ENCODE results near the gene PIK3CD.
"Not testable (repeated sequence)": the region's sequence is repeated elsewhere in the genome, so short reads cannot be mapped to it uniquely, and the experiment has no call there.

Gene PIK3CD

DNA sequence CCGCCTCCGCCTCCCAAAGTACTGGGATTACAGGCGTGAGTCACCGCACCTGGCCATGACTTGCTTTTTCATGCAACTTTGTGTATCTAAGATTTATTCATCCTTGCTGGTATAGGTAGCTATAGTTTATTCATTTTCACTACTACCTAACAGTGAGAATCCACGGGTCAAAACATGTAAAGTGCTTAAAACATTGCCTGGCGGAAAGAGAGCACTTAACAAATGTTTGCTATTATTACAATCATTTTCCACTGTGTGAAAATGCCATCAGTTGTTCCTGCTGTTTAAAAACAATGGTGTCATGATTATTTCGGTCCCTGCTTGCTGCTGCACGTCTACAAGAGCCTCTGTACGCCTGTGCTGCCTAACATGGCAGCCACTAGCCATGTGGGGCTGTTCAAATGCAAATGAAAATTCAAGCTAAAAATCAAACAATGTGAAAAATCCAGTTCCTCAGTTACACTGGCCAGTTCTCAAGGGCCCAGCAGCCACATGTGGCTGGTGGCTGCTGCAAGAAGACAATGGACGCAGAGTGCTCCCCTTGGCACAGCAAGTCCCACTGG is 107.1 kb downstream of the PIK3CD start:
- DNase-seq (ENCODE audit: extremely low read depth, low read depth) = no peak
- TF ChIP-seq, protein P1, sequence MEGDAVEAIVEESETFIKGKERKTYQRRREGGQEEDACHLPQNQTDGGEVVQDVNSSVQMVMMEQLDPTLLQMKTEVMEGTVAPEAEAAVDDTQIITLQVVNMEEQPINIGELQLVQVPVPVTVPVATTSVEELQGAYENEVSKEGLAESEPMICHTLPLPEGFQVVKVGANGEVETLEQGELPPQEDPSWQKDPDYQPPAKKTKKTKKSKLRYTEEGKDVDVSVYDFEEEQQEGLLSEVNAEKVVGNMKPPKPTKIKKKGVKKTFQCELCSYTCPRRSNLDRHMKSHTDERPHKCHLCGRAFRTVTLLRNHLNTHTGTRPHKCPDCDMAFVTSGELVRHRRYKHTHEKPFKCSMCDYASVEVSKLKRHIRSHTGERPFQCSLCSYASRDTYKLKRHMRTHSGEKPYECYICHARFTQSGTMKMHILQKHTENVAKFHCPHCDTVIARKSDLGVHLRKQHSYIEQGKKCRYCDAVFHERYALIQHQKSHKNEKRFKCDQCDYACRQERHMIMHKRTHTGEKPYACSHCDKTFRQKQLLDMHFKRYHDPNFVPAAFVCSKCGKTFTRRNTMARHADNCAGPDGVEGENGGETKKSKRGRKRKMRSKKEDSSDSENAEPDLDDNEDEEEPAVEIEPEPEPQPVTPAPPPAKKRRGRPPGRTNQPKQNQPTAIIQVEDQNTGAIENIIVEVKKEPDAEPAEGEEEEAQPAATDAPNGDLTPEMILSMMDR (IDR thresholded peaks at IDR 0.05; ENCODE audit: low read depth, low read length, missing control alignments) = no peak
- no peak overlapping the region for H3K4me3 ChIP-seq (replicated peaks; ENCODE audit: low read depth, low read length)

DNA sequence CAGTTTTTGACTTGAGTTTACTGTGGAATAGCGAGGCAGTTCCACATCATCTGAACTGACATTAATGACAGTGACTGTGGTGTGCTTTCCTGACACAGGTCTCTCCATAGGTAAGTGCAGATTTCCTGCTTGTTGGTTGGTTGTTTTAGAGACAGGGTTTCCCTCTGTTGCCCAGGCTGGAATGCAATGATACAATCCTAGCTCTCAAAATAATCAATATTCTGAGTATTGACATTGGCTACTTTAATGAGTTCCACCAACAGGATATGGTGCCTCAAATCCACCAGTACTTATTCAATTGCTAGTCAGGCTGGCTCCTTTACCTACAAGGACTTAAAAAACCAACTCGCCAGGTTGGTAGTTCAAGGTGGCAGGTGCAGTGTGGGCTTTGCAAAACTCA is 108.4 kb downstream of the PIK3CD start:
- DNase-seq (ENCODE audit: extremely low read depth, low read depth) = no peak
- no peak overlapping the region for H3K4me3 ChIP-seq (replicated peaks; ENCODE audit: low read depth, low read length)
- TF ChIP-seq, protein P1 (IDR thresholded peaks at IDR 0.05; ENCODE audit: low read depth, low read length, missing control alignments) = no peak

DNA sequence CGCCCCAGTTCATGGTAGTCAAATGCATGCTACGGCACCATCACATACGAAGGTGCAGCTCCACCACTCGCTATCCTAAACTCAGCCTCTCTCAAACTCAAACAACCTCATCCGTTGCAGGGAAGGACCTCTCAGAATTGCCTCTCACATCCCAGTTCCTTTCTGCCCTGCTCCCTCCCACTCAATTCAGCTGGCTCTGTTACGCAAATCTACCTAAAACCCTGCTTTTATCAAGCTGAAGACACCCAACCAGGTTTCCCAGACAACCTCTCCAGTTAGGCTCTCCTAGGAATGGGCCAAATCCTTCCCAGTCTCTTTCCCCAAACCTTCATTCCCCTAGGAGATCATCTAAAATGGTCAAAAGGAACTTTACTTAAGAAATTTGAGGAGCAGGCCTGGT is 109.3 kb downstream of the PIK3CD start:
- no peak overlapping the region for H3K4me3 ChIP-seq (replicated peaks; ENCODE audit: low read depth, low read length)
- TF ChIP-seq, protein P1 (IDR thresholded peaks at IDR 0.05; ENCODE audit: low read depth, low read length, missing control alignments) = no peak
- no peak for DNase-seq (ENCODE audit: extremely low read depth, low read depth)

DNA sequence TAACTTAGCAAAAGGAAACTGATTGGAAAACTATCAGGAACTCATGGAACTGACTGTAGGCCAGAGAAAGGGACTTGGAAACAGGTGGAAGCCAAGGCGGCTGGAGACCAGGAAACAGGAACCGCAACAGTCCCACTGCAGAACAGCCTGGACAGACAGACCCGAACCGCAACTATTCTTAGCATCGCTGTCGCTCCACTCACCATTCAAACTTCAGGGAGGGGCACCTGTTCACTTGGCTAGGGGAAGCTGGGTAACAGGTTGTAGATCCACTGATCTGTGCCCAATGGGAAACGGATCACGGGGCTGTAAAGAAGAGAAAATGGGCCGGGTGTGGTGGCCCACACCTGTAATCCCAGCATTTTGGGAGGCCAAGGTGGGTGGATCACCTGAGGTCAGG is 110.3 kb downstream of the PIK3CD start:
- DNase-seq (ENCODE audit: extremely low read depth, low read depth) = no peak
- no peak overlapping the region for H3K4me3 ChIP-seq (replicated peaks; ENCODE audit: low read depth, low read length)
- TF ChIP-seq, protein P1 (IDR thresholded peaks at IDR 0.05; ENCODE audit: low read depth, low read length, missing control alignments) = no peak

DNA sequence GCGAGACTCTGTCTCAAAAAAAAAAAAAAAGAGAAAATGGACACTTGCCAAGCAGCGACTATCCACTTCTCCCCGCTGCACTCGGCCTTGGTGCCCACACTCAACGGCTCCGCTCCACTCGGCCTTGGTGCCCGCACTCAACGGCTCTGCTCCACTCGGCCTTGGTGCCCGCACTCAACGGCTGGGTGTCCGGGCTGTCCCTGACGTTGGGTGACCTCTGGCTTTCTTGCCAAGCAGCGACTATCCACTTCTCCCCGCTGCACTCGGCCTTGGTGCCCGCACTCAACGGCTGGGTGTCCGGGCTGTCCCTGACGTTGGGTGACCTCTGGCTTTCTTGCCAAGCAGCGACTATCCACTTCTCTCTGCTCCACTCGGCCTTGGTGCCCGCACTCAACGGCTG is 110.9 kb downstream of the PIK3CD start:
- H3K4me3 ChIP-seq (replicated peaks; ENCODE audit: low read depth, low read length); DNase-seq (ENCODE audit: extremely low read depth, low read depth): not testable (repeated sequence)

DNA sequence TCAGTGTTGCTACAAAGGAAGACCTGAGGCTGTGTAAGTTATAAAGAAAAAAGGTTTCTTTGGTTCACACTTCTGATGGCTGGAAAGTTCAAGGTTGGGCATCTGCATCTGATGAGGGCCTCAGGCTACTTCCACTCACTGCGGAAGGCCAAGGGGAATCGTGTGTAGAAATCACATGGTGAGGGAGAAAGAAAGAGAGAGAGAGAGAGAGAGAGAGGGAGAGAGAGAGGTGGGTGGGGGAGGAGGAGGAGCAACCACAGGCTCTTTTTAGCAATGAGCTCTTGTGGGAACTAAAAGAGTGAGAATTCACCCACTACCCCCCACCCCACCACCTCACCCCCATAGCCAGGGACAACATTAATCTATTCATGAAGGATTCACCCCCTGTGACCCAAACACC is 112.4 kb downstream of the PIK3CD start:
- H3K4me3 ChIP-seq (replicated peaks; ENCODE audit: low read depth, low read length) = no peak overlapping the region
- DNase-seq (ENCODE audit: extremely low read depth, low read depth) = no peak
- TF ChIP-seq, protein P1 (IDR thresholded peaks at IDR 0.05; ENCODE audit: low read depth, low read length, missing control alignments) = no peak

DNA sequence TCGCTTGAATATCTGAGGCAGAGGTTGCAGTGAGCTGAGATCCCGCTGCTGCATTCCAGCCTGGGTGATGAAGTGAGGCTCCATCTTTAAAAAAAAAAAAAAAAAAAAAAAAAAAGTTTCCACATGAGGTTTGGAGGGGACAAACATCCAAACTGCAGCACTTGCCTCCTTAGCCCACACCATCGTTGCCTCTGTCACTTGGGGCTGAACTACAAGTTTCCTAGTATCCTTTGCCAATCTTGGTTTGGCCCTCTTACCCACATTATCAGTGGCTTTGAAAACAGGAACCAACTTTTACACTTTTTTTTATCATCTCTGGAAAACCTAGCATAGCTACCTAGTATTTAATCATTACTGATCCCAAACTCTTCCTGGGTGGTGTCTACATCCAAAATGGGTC is 113.0 kb downstream of the PIK3CD start:
- TF ChIP-seq, protein P1 (IDR thresholded peaks at IDR 0.05; ENCODE audit: low read depth, low read length, missing control alignments) = no peak
- no peak overlapping the region for H3K4me3 ChIP-seq (replicated peaks; ENCODE audit: low read depth, low read length)
- DNase-seq (ENCODE audit: extremely low read depth, low read depth) = no peak
